HCT116 (cell line): ENCODE measurements around the gene TBC1D30.

Experiments
- CEBPB ChIP-seq: IDR thresholded peaks from 2 replicates; pipeline ENCODE4 v1.6.1; 2012; ENCODE audit warnings: low read depth
- CTCF ChIP-seq, 3 experiments: fragments of 200-600 bp in 1 of 3; sonication (generic) in 1 of 3; IDR thresholded peaks in 2 of 3; conservative IDR thresholded peaks in 1 of 3; 2 replicates each; pipeline ENCODE4 v1.5.1; 2012 to 2017; ENCODE audit warnings: low read depth in 2 of 3, low read length in 2 of 3, antibody characterized with exemption in 1 of 3, borderline replicate concordance in 1 of 3, control low read depth in 1 of 3, mild to moderate bottlenecking in 1 of 3, mixed read lengths in 1 of 3, mixed run types in 1 of 3, moderate library complexity in 1 of 3; ENCODE audit not compliant: insufficient read depth in 1 of 3

GRCh38 chr12:64860446-64860998 lies 36.1 kb downstream of the TBC1D30 start:
- no peak for TF ChIP-seq CTCF (IDR thresholded peaks at IDR 0.05 in 2 of 3, conservative IDR thresholded peaks at IDR 0.05 in 1 of 3; ENCODE audit: borderline replicate concordance in 1 of 3, insufficient read depth in 1 of 3, low read depth in 2 of 3, low read length in 2 of 3)
- TF ChIP-seq CEBPB: no peak
